H9 (cell line): ENCODE measurements around the gene AMDHD2. TPM values are rescaled to one million over a fixed set of nuclear protein-coding genes. Genes with fewer than 3 reads are reported as not detected.

Experiments used
- DNase-seq: peaks from one replicate; pipeline ENCODE4 v3.0.0-alpha.2; 2017
- H2AFZ ChIP-seq: one replicate; pipeline ENCODE4 v1.6.1; 2013; ENCODE audit warnings: mild to moderate bottlenecking, low read length, control low read depth, moderate library complexity
- H2AK5ac ChIP-seq: 2 replicates; pipeline ENCODE4 v1.6.1; 2013; ENCODE audit warnings: low read length, control low read depth, mixed read lengths; ENCODE audit not compliant: insufficient read length
- H2BK120ac ChIP-seq: one replicate; pipeline ENCODE4 v1.6.1; 2013; ENCODE audit warnings: low read depth, mild to moderate bottlenecking, low read length, control low read depth, inconsistent platforms; ENCODE audit not compliant: poor library complexity, severe bottlenecking
- H2BK12ac ChIP-seq: 2 replicates; pipeline ENCODE4 v1.6.1; 2013; ENCODE audit warnings: low read length, control low read depth, mixed read lengths, low read depth; ENCODE audit not compliant: insufficient read length
- H2BK15ac ChIP-seq: 2 replicates; pipeline ENCODE4 v1.6.1; 2013; ENCODE audit warnings: low read depth, low read length, control low read depth
- H2BK20ac ChIP-seq: one replicate; pipeline ENCODE4 v1.6.1; 2013; ENCODE audit warnings: low read depth, mild to moderate bottlenecking, low read length, control low read depth, inconsistent platforms; ENCODE audit not compliant: poor library complexity, severe bottlenecking
- H2BK5ac ChIP-seq: 2 replicates; pipeline ENCODE4 v1.6.1; 2013; ENCODE audit warnings: low read length, control low read depth, mixed read lengths; ENCODE audit not compliant: insufficient read length
- H3K14ac ChIP-seq: 2 replicates; pipeline ENCODE4 v1.6.1; 2013; ENCODE audit warnings: low read length, control low read depth; ENCODE audit not compliant: insufficient read depth
- H3K18ac ChIP-seq: 2 replicates; pipeline ENCODE4 v1.6.1; 2013; ENCODE audit warnings: low read depth, mild to moderate bottlenecking, mixed read lengths, low read length, control low read depth; ENCODE audit not compliant: insufficient read length
- H3K23ac ChIP-seq: 2 replicates; pipeline ENCODE4 v1.6.1; 2013; ENCODE audit warnings: low read length, control low read depth, mixed read lengths, low read depth; ENCODE audit not compliant: insufficient read length
- H3K23me2 ChIP-seq: 2 replicates; pipeline ENCODE4 v1.6.1; 2013; ENCODE audit warnings: low read depth, mild to moderate bottlenecking, mixed read lengths, low read length, control low read depth; ENCODE audit not compliant: insufficient read length, poor library complexity, severe bottlenecking
- H3K27ac ChIP-seq: 2 replicates; pipeline ENCODE4 v1.5.1; 2013; ENCODE audit warnings: low read length, control low read depth, mixed read lengths, low read depth; ENCODE audit not compliant: insufficient read length
- H3K27me3 ChIP-seq: 2 replicates; pipeline ENCODE4 v1.6.1; 2013; ENCODE audit warnings: low read length, control low read depth, inconsistent platforms; ENCODE audit not compliant: insufficient read depth
- H3K4ac ChIP-seq: 2 replicates; pipeline ENCODE4 v1.6.1; 2013; ENCODE audit warnings: low read depth, mild to moderate bottlenecking, control low read depth, inconsistent platforms, low read length, moderate library complexity
- H3K4me1 ChIP-seq: 2 replicates; pipeline ENCODE4 v1.6.1; 2013; ENCODE audit warnings: low read length, control low read depth, inconsistent platforms; ENCODE audit not compliant: insufficient read depth
- H3K4me2 ChIP-seq: 2 replicates; pipeline ENCODE4 v1.6.1; 2013; ENCODE audit warnings: low read length, control low read depth, mixed read lengths; ENCODE audit not compliant: insufficient read length, insufficient read depth
- H3K56ac ChIP-seq: 2 replicates; pipeline ENCODE4 v1.6.1; 2013; ENCODE audit warnings: low read depth, mild to moderate bottlenecking, mixed read lengths, low read length, control low read depth; ENCODE audit not compliant: insufficient read length
- H3K79me1 ChIP-seq: 2 replicates; pipeline ENCODE4 v1.6.1; 2013; ENCODE audit warnings: low read depth, mild to moderate bottlenecking, moderate library complexity, low read length, control low read depth, inconsistent platforms; ENCODE audit not compliant: insufficient read depth, poor library complexity, severe bottlenecking
- H3K79me2 ChIP-seq: 2 replicates; pipeline ENCODE4 v1.6.1; 2013; ENCODE audit warnings: low read length, control low read depth, inconsistent platforms; ENCODE audit not compliant: insufficient read depth
- H3K9ac ChIP-seq: 2 replicates; pipeline ENCODE4 v1.6.1; 2013; ENCODE audit warnings: low read length, control low read depth, mixed read lengths; ENCODE audit not compliant: insufficient read length; ENCODE audit errors: extremely low read depth
- H3K9me3 ChIP-seq: one replicate; pipeline ENCODE4 v1.6.1; 2013; ENCODE audit warnings: low read depth, low read length, inconsistent platforms; ENCODE audit not compliant: control insufficient read depth
- H3T11ph ChIP-seq: one replicate; pipeline ENCODE4 v1.6.1; 2013; ENCODE audit warnings: mild to moderate bottlenecking, low read length, control low read depth, inconsistent platforms
- H4K20me1 ChIP-seq: one replicate; pipeline ENCODE4 v1.6.1; 2013; ENCODE audit not compliant: control insufficient read depth, insufficient read length, insufficient read depth
- H4K5ac ChIP-seq: 2 replicates; pipeline ENCODE4 v1.6.1; 2013; ENCODE audit warnings: low read depth, mild to moderate bottlenecking, mixed read lengths, low read length, control low read depth; ENCODE audit not compliant: insufficient read length
- H4K8ac ChIP-seq: replicated peaks from 2 replicates; pipeline ENCODE4 v1.6.1; 2013; ENCODE audit warnings: low read length, control low read depth, mixed read lengths, low read depth; ENCODE audit not compliant: insufficient read length
- H4K91ac ChIP-seq: 2 replicates; pipeline ENCODE4 v1.6.1; 2013; ENCODE audit warnings: low read depth, mild to moderate bottlenecking, moderate library complexity, mixed read lengths, low read length, control low read depth; ENCODE audit not compliant: insufficient read length
- H3K27ac Mint-ChIP-seq, 3 experiments: 2 replicates in 2 of 3; 3 replicates in 1 of 3; pipeline ENCODE4 v1.8.0; 2020 to 2021; ENCODE audit warnings: mixed read lengths in 3 of 3, mild to moderate bottlenecking in 1 of 3, moderate library complexity in 1 of 3
- H3K27me3 Mint-ChIP-seq: 2 replicates; pipeline ENCODE4 v1.8.0; 2021; ENCODE audit warnings: low read depth, mild to moderate bottlenecking, moderate library complexity, mixed read lengths
- H3K36me3 Mint-ChIP-seq, 3 experiments: 2 replicates in 2 of 3; 3 replicates in 1 of 3; pipeline ENCODE4 v1.8.0; 2020 to 2021; ENCODE audit warnings: low read depth in 3 of 3, mixed read lengths in 3 of 3; ENCODE audit not compliant: insufficient read depth in 1 of 3
- H3K4me1 Mint-ChIP-seq, 2 experiments: 2 replicates each; pipeline ENCODE4 v1.8.0; 2020; ENCODE audit warnings: mixed read lengths in 2 of 2
- H3K4me3 Mint-ChIP-seq, 2 experiments: 2 replicates in 1 of 2; 3 replicates in 1 of 2; pipeline ENCODE4 v1.8.0; 2020 to 2021; ENCODE audit warnings: mild to moderate bottlenecking in 2 of 2, mixed read lengths in 2 of 2, moderate library complexity in 1 of 2
- H3K9me3 Mint-ChIP-seq, 2 experiments: 2 replicates in 1 of 2; 3 replicates in 1 of 2; pipeline ENCODE4 v1.8.0; 2020; ENCODE audit warnings: mild to moderate bottlenecking in 2 of 2, mixed read lengths in 2 of 2, moderate library complexity in 1 of 2
- CTCF ChIP-seq: fragments of 200-600 bp; sonication (generic); conservative IDR thresholded peaks from 3 replicates; pipeline ENCODE4 v1.8.0; 2021; ENCODE audit warnings: antibody characterized with exemption, mild to moderate bottlenecking
- WGBS: extraction: QIAGEN DNeasy Blood & Tissue Kit; methylation state at CpG from one replicate; pipeline ENCODE4 v1.1.7; 2013; ENCODE audit warnings: missing lambda C conversion rate, low lambda C conversion rate, mixed read lengths; ENCODE audit not compliant: insufficient read length; ENCODE audit errors: extremely low coverage; 5-methylcytosine and 5-hydroxymethylcytosine counted together
- total RNA-seq: library from RNA; stranded (reverse); gene quantifications from 2 replicates; pipeline ENCODE4 v1.2.1, GENCODE V29; 2021

Gene AMDHD2
- total RNA-seq, 1 experiment from 2014 or later: 61.5 TPM

- H3K9me3 ChIP-seq: no peaks in the 10 kb centered on the region
- no peaks in the 10 kb centered on the region for H3K23me2 ChIP-seq
- H3K4me1 Mint-ChIP-seq: no peaks in the 10 kb centered on the region
- H2AFZ ChIP-seq: no peak overlapping the region
- H4K91ac ChIP-seq: no peak overlapping the region
- no peak overlapping the region for H2AK5ac ChIP-seq
- H2BK120ac ChIP-seq: no peak overlapping the region
- no peaks in the 10 kb centered on the region for H4K20me1 ChIP-seq
- no peak overlapping the region for H2BK12ac ChIP-seq
- H3K18ac ChIP-seq: no peak overlapping the region
- no peak overlapping the region for H3K56ac ChIP-seq
- no peak overlapping the region for H2BK5ac ChIP-seq
- H4K5ac ChIP-seq: no peak overlapping the region
- no peak overlapping the region; a peak in 1 of 7 replicates for H3K27ac Mint-ChIP-seq
- H2BK15ac ChIP-seq: no peak overlapping the region
- no peaks in the 10 kb centered on the region for H3K79me1 ChIP-seq
- no peak overlapping the region for H3K9ac ChIP-seq
- no peak overlapping the region for H3K4ac ChIP-seq
- H3K4me2 ChIP-seq: no peak overlapping the region
- no peak for TF ChIP-seq CTCF
- no CpG with 5 or more reads among the region's 6 CpGs for WGBS
- H3K36me3 Mint-ChIP-seq: peaks cover 0 to 18% (median 4%) of the 10 kb centered on the region in 3 experiments; a peak in 4 of 7 replicates
- no peak overlapping the region for H3K4me3 Mint-ChIP-seq
- no peaks in the 10 kb centered on the region for H3K27me3 ChIP-seq
- H4K8ac ChIP-seq: no peak overlapping the region
- no peak overlapping the region for H3K14ac ChIP-seq
- H3K4me1 ChIP-seq: no peaks in the 10 kb centered on the region
- H3K23ac ChIP-seq: no peak overlapping the region
- no peaks in the 10 kb centered on the region for H3K9me3 Mint-ChIP-seq
- H3T11ph ChIP-seq: no peak overlapping the region
- no peak for DNase-seq
- no peak overlapping the region for H3K27ac ChIP-seq
- no peaks in the 10 kb centered on the region for H3K27me3 Mint-ChIP-seq
- no peak overlapping the region for H2BK20ac ChIP-seq
- no peaks in the 10 kb centered on the region for H3K79me2 ChIP-seq
Observed at GRCh38 chr16:2493605-2494004, 26.6 kb upstream of the AMDHD2 start.
